ENCODE measurements around the gene KLK4.

KLK4 gene

DNA sequence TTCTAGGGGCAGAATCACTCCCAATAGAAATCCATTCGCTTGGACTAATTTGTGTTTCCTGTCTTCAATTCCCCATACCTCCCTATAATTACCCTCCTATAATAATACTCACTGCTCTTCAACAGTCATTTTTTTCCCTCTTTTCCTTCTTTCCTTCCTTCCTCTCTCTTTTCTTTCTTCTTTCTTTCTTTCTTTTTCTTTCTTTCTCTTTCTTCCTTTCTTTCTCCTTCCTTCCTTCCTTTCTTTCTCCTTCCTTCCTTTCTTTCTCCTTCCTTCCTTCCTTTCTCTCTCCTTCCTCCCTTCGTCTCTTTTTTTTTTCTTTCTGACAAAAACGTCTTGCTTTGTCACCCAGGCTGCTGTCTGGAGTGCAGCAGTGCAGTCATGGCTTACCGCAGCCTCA is 33.6 kb upstream of the KLK4 start:
- TF ChIP-seq, protein P1, sequence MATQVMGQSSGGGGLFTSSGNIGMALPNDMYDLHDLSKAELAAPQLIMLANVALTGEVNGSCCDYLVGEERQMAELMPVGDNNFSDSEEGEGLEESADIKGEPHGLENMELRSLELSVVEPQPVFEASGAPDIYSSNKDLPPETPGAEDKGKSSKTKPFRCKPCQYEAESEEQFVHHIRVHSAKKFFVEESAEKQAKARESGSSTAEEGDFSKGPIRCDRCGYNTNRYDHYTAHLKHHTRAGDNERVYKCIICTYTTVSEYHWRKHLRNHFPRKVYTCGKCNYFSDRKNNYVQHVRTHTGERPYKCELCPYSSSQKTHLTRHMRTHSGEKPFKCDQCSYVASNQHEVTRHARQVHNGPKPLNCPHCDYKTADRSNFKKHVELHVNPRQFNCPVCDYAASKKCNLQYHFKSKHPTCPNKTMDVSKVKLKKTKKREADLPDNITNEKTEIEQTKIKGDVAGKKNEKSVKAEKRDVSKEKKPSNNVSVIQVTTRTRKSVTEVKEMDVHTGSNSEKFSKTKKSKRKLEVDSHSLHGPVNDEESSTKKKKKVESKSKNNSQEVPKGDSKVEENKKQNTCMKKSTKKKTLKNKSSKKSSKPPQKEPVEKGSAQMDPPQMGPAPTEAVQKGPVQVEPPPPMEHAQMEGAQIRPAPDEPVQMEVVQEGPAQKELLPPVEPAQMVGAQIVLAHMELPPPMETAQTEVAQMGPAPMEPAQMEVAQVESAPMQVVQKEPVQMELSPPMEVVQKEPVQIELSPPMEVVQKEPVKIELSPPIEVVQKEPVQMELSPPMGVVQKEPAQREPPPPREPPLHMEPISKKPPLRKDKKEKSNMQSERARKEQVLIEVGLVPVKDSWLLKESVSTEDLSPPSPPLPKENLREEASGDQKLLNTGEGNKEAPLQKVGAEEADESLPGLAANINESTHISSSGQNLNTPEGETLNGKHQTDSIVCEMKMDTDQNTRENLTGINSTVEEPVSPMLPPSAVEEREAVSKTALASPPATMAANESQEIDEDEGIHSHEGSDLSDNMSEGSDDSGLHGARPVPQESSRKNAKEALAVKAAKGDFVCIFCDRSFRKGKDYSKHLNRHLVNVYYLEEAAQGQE (IDR thresholded peaks at IDR 0.05; ENCODE audit: insufficient replicate concordance, low read depth) = no peak
- TF ChIP-seq SPI1 (IDR thresholded peaks at IDR 0.05; ENCODE audit: borderline replicate concordance, low read depth) = no peak
- TF ChIP-seq GABPA (IDR thresholded peaks at IDR 0.05; ENCODE audit: low read depth) = no peak
- no peak for TF ChIP-seq POLR2AphosphoS5 (IDR thresholded peaks at IDR 0.05; ENCODE audit: low read depth)
- TF ChIP-seq, protein P2, sequence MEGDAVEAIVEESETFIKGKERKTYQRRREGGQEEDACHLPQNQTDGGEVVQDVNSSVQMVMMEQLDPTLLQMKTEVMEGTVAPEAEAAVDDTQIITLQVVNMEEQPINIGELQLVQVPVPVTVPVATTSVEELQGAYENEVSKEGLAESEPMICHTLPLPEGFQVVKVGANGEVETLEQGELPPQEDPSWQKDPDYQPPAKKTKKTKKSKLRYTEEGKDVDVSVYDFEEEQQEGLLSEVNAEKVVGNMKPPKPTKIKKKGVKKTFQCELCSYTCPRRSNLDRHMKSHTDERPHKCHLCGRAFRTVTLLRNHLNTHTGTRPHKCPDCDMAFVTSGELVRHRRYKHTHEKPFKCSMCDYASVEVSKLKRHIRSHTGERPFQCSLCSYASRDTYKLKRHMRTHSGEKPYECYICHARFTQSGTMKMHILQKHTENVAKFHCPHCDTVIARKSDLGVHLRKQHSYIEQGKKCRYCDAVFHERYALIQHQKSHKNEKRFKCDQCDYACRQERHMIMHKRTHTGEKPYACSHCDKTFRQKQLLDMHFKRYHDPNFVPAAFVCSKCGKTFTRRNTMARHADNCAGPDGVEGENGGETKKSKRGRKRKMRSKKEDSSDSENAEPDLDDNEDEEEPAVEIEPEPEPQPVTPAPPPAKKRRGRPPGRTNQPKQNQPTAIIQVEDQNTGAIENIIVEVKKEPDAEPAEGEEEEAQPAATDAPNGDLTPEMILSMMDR (IDR thresholded peaks at IDR 0.05; ENCODE audit: insufficient read depth, low read length) = no peak
- Histone ChIP-seq H3K27ac (replicated peaks) (no peak overlapping the region), H3K27me3 (ENCODE audit: insufficient read depth, poor library complexity, severe bottlenecking) (no peaks in the 10 kb centered on the region), H3K4me3 (replicated peaks; ENCODE audit: insufficient read depth, low read length) (no peak overlapping the region)
- DNase-seq (ENCODE audit: low read depth in 1 of 2, low spot score in 1 of 2) = no peak

DNA sequence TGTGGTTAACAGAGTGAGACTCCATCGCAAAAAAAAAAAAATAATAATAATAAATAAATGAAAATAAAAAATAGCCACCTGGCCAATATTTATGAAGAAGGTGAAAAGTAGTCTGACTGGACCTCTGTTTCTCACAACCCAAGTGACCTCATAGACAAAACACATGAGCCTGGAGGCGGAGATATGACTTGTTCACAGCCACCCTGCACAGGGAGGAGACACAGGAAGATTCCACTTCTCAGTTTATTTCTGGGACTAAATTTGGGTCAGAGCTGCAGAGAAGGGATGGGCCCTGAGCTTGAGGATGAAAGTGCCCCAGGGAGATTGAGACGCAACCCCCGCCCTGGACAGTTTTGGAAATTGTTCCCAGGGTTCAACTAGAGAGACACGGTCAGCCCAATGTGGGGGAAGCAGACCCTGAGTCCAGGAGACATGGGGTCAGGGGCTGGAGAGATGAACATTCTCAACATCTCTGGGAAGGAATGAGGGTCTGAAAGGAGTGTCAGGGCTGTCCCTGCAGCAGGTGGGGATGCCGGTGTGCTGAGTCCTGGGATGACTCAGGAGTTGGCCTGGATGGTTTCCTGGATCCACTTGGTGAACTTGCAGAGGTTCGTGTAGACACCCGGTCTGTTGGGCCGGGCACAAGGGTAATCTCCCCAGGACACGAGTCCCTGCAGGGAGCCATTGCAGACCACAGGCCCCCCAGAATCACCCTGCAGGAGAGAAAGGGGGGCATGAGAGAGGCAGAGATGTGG is 32.1 kb upstream of the KLK4 start:
- Histone ChIP-seq H3K27me3 (ENCODE audit: insufficient read depth, poor library complexity, severe bottlenecking) (no peaks in the 10 kb centered on the region), H3K27ac (replicated peaks) (no peak overlapping the region), H3K4me3 (replicated peaks; ENCODE audit: insufficient read depth, low read length) (no peak overlapping the region)
- TF ChIP-seq GABPA (IDR thresholded peaks at IDR 0.05; ENCODE audit: low read depth) (no peak), SPI1 (IDR thresholded peaks at IDR 0.05; ENCODE audit: borderline replicate concordance, low read depth) (no peak), POLR2AphosphoS5 (IDR thresholded peaks at IDR 0.05; ENCODE audit: low read depth) (no peak)
- TF ChIP-seq, protein P2 (IDR thresholded peaks at IDR 0.05; ENCODE audit: insufficient read depth, low read length) = no peak
- TF ChIP-seq, protein P1 (IDR thresholded peaks at IDR 0.05; ENCODE audit: insufficient replicate concordance, low read depth) = no peak
- DNase-seq (ENCODE audit: low read depth in 1 of 2, low spot score in 1 of 2) = no peak

DNA sequence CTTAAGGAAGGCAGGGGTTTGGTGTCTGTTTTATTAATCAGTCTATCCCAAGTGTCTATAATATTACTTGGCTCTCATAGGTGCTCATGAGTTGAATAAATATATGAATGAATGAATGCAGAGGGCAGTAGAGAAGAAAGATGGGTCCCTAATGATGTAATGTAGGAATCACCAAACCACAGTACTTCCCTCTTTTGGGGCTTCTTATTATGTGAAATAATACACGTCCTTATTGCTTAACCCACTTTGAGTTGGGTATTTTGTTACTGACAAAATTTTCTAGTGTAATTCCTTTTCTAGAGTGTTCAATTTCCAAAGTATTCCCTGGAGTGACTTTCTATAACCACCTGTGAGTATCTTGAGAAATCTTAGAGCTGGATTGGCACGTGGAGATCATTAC is 28.4 kb upstream of the KLK4 start:
- Histone ChIP-seq H3K27me3 (ENCODE audit: insufficient read depth, poor library complexity, severe bottlenecking) (no peaks in the 10 kb centered on the region), H3K4me3 (replicated peaks; ENCODE audit: insufficient read depth, low read length) (no peak overlapping the region), H3K27ac (replicated peaks) (no peak overlapping the region)
- no peak for TF ChIP-seq SPI1 (IDR thresholded peaks at IDR 0.05; ENCODE audit: borderline replicate concordance, low read depth)
- no peak for TF ChIP-seq GABPA (IDR thresholded peaks at IDR 0.05; ENCODE audit: low read depth)
- no peak for DNase-seq (ENCODE audit: low read depth in 1 of 2, low spot score in 1 of 2)

DNA sequence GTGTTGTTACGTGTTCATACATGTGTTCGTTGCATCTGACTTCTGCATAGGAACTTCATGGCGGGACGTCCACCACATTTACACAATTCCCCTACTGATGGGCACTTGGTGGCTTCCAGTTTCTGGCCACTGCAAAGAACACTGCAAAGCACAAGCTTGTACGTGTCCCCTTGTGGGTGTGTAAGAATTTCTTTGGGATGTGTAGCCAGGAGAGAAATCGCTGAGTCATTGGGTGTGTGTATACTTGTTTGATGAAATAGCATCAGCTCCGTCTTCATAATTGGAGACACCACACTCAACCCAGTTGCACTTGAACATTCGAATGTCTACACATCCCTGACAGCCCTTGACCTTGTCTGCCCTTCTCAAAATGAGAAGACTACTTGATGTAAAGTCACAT is 22.4 kb upstream of the KLK4 start:
- no peaks in the 10 kb centered on the region for H3K27me3 ChIP-seq (ENCODE audit: insufficient read depth, poor library complexity, severe bottlenecking)
- DNase-seq (ENCODE audit: low read depth in 1 of 2, low spot score in 1 of 2) = no peak
- H3K4me3 ChIP-seq (replicated peaks; ENCODE audit: insufficient read depth, low read length) = no peak overlapping the region
- no peak overlapping the region for H3K27ac ChIP-seq (replicated peaks)
- TF ChIP-seq POLR2AphosphoS5 (IDR thresholded peaks at IDR 0.05; ENCODE audit: low read depth) (no peak), GABPA (IDR thresholded peaks at IDR 0.05; ENCODE audit: low read depth) (no peak), SPI1 (IDR thresholded peaks at IDR 0.05; ENCODE audit: borderline replicate concordance, low read depth) (no peak)
- TF ChIP-seq, protein P2 (IDR thresholded peaks at IDR 0.05; ENCODE audit: insufficient read depth, low read length) = no peak
- TF ChIP-seq, protein P1 (IDR thresholded peaks at IDR 0.05; ENCODE audit: insufficient replicate concordance, low read depth) = no peak

Data from HL-60 (cell line).